GM19025 (cell line): ENCODE results near the gene SALL4.
"Not testable (repeated sequence)": the region's sequence is repeated elsewhere in the genome, so short reads cannot be mapped to it uniquely, and the experiment has no call there.

Experiments used
- ATAC-seq: cut with Tn5 transposase; IDR thresholded peaks from one replicate; pipeline ENCODE4 v1.9.1; 2021; ENCODE audit warnings: mild to moderate bottlenecking, low read depth, moderate library complexity; ENCODE audit not compliant: unreplicated experiment

The SALL4 gene

DNA sequence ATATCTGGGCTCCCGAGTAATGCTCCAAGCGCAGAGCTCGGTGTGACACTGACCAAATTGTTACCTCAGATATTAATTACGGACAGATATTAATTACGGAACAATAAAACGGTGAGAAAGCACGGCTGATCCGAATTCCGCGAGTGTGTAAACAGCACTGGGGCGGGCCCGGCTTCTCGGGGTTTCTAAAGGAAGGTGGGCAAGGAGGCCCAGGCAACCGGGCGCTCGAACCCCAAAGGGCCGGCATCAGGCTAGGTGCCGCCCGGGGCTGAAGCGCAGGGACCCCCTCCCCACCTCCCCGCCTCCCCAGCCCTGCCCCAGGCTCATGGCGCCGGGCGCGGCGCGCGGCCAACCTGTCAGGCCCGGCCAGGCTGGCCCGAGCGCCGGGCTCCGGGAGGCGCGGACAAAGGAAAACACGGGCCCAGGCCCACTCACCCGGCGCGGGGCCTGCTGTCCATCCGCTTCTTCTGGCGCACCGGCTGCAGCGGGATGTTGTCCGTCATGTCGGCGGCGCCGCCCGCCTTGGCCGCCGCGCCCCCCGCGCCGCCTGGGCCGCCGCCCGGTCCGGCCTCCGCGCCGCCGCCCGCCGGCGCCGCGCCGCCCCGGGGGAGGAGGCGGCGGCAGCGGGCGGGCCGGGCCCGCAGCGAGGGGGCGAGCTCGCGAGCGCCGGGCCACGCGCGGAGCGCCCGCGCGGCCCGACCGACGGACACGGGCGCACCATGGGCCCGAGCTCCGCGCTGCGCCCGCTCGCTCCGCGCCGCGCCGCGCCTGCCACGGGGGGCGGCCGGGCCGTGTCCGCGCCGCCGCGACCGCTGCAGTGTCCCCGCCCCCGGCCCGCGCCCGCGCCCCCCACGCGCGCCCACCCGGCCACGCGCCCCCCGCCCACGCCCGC is 34.2 kb downstream of the SALL4 start, which contains the start of gene ATP9A:
ATP9A (minus strand) TSS at position 524 of the 892 bp plus-strand sequence; CDS start at position 503, 21 bp downstream.
- no peak for ATAC-seq

DNA sequence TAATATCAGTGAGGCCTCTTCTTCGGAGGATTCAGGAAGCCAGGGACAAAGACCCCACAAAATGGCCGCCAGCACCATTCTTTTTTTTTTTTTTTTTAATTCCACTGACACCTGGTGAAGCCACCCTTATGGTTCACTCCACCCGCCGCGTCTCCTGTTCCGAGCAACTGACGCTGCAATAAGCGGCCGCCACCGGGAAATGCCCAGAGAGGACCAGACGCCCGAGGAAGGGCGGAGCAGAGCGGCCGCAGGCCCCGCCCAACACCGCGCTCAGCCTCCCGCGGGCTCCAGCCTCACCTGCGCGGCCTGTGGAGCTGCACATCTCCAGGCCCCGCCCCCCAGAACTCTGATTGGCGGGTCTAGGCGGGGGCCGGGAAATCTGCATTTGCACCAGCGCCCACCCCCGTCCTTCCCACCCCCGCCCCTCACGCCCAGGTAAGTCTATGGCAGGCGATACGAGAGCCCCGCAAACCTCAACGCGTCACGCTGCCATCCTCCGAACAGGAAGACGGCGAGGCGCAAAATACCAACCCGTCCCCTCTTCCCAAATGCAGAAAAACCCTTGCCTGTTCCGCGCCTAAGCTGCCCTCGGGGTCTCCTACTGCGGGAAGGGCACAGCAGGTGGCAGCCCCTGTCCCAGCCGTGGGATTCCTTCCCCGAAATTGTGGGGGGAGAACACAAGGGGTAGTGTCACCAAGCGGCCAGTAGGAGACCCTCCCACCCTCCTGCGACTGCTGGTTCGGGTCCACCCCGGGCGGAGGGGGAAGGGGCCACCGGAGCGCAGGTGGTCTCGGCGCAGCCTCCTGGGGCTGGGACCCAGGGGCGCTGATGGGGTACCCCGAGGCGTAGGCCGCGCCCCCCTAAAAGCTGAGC is 35.1 kb downstream of the SALL4 start:
- ATAC-seq = no peak

DNA sequence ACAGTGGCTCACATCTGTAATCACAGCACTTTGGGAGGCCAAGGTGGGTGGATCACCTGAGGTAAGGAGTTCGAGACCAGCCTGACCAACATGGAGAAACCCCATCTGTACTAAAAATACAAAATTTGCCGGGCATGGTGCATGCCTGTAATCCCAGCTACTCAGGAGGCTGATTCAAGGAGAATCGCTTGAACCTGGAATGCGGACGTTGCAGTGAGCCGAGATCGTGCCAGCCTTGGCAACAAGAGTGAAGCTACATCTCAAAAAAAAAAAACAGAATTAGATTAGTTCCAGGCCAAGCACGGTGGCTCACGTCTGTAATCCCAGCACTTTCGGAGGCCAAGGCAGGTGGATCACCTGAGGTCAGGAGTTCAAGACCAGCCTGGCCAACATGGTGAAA is 36.9 kb downstream of the SALL4 start:
- not testable (repeated sequence) for ATAC-seq

DNA sequence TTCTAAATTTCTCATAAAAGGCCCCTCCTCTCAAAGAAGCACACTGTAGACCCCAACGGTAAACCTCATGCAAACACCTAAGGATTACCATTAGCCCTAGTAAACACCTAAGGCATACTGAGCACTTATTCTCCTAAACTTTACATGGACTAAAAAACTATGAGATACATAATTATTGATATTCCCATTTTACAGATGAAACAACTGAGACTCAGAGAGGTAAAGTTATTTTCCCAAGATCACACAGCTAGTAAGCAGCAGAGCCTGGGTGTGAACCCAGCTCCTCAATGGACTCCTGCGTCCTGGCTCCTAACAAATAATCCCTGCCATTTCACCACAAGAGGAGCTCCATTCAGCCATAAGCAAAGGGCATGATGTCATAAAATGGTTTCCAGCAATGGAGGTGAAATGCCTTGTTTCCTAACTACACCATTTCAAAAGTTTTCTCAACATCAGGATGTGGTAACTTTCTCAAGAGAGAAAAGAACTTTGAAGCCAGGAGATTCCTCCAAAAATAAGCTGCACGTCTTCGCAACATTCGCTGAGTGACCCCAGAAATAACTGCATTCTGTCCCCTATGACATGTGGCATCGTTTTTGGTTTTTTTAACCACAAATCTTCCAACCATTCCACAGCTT is 38.2 kb downstream of the SALL4 start:
- no peak for ATAC-seq

DNA sequence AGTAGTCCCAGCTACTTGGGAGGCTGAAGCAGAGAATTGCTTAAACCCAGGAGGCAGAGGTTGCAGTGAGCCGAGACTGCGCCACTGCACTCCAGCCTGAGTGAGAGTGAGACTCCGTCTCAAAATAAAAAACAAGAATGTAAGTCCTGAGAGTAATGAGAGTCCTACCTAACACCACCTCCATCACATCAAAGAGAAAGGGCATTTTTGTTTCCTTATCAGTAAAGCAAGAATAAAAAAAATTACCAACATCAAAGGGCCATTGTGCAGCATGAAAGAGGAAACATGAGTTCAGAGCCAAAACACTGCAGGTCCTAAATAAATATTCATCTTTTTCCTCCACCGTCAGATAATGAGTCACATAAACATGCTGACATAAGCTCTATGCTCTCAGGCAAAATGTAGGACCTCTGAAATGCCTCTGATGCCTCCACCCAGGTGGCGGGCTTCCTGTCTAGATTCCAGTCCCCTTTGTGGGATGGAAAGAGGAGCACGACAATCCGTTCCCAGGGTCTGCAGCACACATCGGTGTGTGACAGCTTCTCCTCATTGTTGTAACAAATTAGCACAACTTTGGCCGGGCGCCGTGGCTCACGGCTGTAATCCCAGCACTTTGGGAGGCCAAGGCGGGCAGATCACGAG is 41.3 kb downstream of the SALL4 start:
- ATAC-seq = no peak

DNA sequence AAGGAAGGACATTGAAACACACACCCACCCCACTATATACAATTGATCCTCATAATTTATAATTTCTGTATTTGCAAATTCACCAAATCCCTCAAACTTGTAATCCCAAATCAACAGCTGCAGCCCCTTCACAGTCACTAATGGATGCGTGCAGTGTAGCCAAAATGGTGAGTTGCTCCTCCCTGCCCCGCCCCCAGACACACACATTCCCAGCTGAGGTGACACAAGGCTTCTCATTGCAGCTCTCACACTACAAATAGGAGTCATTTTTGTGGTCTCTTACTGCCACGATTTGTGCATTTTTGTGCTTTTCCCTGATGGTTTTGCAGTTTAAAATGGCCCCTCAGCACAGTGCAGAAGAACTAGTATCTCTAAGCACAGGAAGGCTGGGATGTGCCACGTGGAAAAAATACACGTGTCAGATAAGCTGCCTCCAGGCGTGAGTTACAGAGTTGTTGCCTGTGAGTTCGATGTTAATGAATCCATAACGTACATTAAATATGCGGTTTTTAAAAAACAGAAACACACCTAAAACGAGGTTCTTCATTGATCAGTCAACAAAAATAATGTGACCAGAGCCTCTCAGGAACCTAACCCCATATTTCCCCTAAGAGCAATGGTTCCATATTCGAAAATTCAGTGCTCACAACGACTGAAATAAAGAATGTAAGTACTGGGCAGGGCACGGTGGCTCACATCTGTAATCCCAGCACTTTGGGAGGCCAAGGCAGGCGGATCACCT is 42.4 kb downstream of the SALL4 start:
- ATAC-seq = no peak

DNA sequence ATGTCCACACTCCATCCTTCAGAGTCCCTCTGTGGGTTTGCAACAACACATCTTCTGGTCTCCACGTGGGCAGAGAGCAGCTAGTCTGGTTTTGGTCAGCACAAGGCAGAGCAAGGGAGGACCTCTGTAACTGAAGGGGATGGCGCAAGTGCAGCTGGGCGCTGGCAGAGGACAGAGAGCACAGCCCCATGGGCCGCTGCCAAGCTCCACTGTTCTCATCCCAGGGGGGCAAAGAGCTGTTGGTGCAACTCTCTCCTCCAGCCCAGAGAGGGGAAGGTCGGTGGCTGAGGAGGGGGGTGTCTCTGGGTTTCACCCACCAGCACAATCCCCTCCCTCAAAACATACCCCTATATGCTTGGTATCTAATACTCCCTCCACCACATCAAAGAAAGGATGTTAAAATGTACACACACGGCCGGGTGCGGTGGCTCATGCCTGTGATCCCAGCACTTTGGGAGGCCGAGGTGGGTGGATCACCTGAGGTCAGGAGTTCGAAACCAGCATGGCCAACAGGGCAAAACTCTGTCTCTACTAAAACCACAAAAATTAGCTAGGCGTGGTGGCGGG is 43.3 kb downstream of the SALL4 start:
- no peak for ATAC-seq

DNA sequence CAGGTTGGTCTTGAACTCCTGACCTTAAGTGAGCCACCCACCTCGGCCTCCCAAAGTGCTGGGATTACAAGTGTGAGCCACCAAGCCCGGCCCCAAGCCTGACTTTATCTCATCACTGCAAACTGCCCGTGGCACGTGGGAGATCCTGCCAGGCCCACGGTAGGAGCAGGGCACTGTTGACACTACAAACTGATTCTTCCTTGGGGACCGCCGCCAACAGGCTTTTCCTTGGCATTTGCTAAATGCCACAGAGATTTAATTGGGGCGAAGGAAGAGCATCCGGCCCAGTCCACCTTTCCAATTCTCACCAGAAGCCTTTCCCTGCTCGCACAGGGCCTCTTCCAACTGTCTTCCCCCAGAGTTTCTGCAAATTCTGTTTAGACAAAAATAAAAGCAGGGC is 45.1 kb downstream of the SALL4 start:
- ATAC-seq = no peak

DNA sequence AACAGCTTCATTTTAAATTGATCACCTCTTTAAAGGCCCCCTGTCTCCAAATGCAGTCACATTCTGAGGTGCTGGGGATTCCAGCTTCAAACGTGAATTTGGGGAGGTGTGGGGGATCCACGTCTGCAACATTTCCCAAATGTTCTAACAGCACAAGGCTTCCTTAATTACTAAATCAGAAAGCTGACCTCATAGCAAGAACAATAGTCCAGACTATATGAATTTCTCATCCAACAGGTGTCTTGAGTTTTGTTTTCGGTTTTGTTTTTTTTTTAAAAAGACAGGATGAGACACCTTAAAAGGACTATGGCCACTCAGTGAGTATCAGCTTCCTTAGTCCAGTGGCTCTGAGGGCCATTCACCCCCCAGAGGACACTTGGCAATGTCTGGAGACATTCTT is 45.7 kb downstream of the SALL4 start:
- ATAC-seq = no peak

DNA sequence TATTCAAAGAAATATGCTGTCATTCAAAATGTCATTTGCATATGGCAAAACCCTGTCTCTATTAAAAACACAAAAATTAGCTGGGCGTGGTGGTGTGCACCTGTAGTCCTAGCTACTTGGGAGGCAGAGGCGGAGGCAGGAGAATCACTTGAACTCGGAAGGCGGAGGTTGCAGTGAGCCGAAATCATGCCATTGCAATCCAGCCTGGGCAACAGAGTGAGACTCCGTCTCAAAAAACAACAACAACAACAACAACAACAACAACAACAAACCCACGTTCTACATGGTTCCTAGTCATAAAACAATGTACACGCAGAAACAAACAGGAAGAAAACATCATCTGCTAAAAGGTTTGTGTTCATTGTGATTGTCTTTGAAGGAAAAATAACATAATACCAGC is 49.1 kb downstream of the SALL4 start:
- ATAC-seq = not testable (repeated sequence)

DNA sequence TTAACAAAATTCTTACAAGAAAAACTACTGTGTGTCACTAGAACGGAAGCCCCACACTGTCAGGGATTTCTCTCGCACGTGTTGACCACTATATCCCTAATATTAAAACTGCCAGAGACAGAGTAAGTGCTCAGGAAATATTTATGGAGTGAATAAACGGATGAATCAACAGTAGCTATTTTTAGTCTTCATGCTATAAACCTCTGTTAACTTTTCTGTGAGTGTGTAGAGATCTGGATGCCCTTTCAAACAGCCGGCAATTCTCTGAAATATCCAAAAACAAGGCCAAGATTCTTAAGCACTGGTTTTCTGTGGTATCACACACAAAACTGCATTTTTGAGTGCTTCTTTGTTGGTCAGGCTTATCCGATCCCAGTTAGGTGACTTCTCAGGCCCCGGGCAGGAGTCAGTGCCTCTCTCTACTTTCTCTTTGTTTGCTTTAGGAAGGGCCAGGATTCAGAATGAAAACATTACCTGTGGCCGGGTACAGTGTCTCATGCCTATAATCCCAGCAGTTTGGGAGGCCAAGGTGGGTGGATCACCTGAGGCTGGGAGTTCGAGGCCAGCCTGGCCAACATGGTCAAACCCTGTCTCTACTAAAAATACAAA is 49.9 kb downstream of the SALL4 start:
- no peak for ATAC-seq

DNA sequence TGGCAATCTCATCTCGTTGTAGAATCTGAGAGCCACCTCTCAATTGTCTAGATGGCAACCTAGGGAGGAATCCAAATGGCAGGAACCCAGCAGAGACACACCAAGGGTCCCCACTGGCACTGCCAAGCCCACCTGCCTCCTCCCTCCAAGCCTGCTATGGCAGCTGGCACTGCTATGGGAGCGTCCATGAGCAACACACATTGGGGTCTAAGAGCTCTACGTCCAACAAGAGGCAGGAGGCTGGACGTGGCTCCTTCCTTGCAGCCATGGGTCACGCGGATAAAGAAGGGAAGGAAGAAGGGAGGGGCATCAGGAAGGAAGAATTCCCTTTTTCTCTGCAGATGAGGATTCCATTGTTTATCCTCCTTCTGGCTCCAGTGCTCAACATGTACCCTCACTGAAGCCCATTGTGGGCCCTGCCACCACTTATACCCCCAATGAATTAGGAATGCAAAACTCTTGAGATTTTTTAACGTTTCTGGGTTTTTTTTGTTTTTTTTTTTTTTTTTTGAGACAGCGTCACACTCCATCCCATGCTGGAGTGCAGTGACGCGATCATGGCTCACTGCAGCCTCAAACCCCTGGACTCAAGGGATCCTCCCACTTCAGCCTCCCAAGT is 51.4 kb downstream of the SALL4 start:
- no peak for ATAC-seq

DNA sequence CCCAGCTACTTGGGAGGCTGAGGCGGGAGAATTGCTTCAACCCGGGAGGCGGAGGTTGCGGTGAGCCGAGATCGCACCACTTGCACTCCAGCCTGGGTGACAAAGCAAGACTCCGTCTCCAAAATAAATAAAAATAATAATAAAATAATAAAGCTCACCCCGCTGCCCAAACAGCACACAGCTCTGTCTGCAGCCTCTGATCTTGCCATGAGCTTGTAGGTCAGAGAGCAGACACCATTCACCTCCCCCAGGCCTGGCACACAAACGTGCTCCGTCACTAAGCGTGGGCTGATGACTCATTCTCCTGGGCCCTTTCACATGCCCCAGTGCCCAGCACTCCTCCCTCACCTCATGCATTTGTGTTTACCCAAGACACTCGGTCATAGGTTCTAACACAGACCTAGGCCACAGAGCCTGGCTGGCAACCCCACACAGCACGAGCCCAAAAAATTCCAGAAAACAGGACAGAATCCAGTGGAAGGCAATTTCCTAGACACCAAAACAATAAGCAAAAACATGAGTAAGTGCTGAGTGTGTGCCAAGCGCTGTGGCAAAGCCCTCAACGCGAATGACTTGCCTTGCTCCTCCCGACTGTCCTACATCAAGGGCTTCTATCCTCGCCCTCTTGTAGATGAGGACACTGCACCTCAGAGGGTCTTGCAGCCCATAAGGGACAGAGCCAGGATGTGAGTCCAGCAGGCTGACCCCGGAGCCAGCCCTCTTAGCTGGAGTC is 52.1 kb downstream of the SALL4 start:
- no peak for ATAC-seq

DNA sequence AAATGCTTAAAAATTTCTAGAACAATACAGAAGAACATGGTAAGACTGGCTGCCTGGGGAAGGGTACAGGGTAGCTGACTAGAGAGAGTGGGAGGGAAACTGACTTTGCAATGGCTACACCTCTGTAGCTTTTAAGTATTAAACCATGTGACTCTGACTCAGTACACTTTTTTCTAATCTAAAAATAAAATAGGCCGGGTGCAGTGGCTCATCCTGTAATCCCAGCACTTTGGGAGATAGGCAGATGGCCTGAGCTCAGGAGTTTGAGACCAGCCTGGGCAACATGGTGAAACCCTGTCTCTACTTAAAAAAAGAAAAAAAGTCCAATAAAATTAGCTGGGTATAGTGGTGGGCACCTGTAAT is 52.7 kb downstream of the SALL4 start:
- no peak for ATAC-seq

DNA sequence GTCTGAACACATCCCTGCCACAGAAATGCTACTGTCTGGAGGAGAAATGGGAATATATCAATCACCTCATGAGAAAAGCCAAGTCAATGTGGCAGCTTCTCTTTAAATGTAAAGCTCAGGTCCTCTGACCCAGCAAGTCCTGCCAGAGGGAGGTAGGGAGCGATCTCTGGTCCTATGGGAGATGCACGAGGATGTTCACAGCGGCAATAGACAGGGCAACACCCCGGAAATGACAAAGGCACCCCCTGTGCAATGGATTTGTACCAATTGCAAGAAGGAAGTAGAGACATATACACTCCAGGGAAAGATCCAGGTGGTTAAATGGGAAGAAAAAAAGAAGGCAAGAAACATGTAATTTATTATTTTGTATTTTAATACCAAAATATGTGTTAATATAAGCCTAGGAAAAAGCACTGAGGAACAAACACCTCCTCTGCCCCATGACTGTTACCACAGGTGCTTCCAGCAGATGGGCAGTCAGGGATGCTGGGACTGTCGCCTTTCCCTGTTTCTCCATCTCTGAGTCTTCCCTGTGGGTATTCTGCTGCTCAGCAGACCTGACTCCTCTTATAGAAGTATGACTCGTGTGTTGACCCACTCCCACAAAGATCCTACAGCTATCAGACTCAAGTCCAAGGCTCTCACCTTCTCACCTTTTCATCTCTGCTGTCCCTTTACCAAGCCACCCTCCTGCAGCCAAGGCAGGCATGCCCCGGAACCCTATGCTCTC is 55.0 kb downstream of the SALL4 start:
- no peak for ATAC-seq

DNA sequence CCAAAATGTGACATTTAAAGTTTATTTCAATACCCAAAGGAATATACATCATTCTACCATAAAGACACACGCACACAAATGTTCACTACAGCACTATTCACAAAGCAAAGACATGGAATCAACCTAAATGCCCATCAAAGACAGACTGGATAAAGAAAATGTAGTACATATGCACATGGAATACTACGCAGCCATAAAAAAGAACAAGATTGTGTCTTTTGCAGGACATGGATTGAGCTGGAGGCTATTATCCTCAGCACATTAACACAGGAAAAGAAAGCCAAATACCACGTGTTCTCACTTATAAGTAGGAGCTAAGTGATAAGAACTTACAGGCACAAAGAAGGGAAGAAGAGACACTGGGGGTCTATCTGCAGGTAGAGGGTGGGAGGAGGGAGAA is 56.5 kb downstream of the SALL4 start:
- no peak for ATAC-seq

DNA sequence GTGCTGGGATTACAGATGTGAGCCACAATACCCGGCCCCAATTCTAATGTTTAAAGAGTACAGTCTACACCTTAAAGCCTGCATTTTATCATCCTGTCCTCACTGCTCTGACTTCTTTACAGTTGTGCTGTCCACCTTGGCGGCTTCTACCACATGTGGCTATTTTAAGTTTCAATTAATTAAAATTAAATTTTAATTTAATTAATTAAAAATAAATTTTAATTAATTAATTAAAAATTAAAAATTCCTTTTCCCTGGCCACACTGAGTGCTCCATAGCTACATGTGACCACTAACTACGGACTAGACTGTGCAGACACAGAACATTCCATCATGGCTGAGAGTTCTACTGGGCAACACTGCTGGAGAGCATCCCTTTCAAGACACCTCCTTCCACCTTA is 61.5 kb downstream of the SALL4 start:
- ATAC-seq = no peak
